Purkinje cell (primary cell): ENCODE results near the gene COPB1. TPM values are rescaled to one million over a fixed set of nuclear protein-coding genes. Genes with fewer than 3 reads are reported as not detected.

ENCODE experiments used
- polyA plus RNA-seq: library from polyadenylated mRNA; unstranded; fragments of >200 nt; fragmentation: Nextera tagmentation; gene quantifications from 2 replicates; pipeline ENCODE4 v1.2.1, GENCODE V29; 2014

The COPB1 gene, protein sequence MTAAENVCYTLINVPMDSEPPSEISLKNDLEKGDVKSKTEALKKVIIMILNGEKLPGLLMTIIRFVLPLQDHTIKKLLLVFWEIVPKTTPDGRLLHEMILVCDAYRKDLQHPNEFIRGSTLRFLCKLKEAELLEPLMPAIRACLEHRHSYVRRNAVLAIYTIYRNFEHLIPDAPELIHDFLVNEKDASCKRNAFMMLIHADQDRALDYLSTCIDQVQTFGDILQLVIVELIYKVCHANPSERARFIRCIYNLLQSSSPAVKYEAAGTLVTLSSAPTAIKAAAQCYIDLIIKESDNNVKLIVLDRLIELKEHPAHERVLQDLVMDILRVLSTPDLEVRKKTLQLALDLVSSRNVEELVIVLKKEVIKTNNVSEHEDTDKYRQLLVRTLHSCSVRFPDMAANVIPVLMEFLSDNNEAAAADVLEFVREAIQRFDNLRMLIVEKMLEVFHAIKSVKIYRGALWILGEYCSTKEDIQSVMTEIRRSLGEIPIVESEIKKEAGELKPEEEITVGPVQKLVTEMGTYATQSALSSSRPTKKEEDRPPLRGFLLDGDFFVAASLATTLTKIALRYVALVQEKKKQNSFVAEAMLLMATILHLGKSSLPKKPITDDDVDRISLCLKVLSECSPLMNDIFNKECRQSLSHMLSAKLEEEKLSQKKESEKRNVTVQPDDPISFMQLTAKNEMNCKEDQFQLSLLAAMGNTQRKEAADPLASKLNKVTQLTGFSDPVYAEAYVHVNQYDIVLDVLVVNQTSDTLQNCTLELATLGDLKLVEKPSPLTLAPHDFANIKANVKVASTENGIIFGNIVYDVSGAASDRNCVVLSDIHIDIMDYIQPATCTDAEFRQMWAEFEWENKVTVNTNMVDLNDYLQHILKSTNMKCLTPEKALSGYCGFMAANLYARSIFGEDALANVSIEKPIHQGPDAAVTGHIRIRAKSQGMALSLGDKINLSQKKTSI
- polyA plus RNA-seq = 77.1 and 78.9 TPM in 2 replicates

DNA sequence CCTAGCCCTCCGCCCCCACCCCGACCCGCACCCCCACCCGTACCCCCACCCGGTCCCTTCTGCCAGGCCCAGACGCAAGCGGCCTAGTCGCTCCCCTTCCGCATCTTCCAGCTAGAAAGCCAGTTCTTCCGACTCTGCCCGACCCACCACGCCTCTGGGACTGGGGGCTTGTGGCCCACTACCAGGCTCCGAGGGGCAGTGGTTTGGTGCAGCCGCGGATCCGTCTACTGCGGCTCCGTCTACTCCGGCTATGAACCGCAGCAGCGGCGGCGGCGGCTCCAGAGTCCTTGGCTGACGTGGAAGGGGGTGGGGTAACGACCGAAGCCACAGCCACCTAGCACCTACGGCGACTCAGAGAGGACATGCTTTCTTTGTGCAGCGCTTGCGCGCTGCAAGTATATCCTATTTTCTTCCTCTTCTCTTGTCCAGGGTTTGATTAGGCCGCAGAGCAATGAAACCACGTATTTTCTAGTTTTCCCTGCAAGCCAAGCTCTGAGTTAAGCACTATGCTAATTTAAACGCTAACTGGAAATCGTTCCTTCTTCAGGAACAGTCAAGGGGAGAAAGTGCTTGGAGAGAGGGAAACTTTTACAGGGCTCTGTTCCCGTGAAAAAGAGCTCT lies at the start of gene COPB1:
TSS of gene COPB1 (minus strand) at position 252 of the 621 bp plus-strand sequence. CDS start 883 bp downstream, outside the sequence.

DNA sequence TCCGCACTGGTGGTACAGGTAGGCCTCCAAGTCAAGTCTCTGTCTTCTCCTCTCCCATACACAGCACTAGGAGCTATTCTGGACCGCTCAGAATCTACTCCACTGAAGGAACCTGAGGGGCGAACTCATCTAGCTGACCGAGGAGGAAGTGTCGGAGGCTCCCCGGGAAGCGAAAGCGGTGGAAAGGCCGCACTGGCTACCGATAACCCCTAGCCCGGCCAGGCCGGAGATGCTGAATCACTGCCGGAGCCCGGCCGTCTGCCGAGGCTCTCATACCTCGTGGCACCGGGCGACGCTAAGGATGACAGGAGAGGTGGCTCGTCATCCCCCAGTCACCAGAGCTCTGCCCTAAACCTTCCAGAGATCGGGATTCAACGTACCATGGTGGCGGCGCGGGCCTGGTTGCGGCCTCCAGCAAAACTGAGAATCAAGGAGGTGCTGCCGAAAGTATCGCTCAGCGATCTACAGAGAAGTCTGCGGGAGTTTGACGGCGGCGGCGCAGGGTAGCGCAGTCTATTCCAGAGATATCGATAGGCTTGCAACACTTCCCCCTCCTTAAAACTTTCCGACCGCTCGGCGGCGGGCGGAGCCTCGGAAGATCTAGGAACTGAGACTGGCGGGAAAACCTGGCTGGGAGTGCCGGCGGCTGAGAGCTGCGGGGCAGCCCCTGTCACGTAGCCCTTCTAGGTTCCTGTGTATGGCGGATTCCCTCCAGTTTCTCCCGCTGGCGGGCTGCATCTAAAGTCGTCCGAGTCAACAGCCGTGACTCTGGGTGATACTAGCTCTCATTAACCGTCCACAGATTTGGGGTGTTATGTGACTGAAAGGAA lies 20.5 kb upstream of the COPB1 start, which contains the start of gene PSMA1:
TSS of gene PSMA1 (minus strand) at position 470 of the 830 bp plus-strand sequence. CDS start at position 383, 87 bp downstream.

Other genes with a start within 250 kb of the COPB1 start
- 10.1 and 12.0 TPM in 2 replicates for gene RRAS2, start 140.6 kb downstream of the COPB1 start, polyA plus RNA-seq
- 501 and 541 TPM in 2 replicates for gene PSMA1, start 20.6 kb upstream of the COPB1 start, polyA plus RNA-seq
- 1.7 and 2.3 TPM in 2 replicates for gene PDE3B, start 144.0 kb upstream of the COPB1 start, polyA plus RNA-seq